ENCODE results near the gene PSMD3.

Gene PSMD3

GRCh38 chr17:40022497-40022896, 41.9 kb downstream of the PSMD3 start:
- Mint-ChIP-seq H3K9me3 (no peaks in the 10 kb centered on the region), H3K4me1 (peaks cover 23% of the 10 kb centered on the region), H3K27ac (no peak overlapping the region), H3K4me3 (no peak overlapping the region), H3K36me3 (peaks cover 8% of the 10 kb centered on the region), H3K27me3 (no peaks in the 10 kb centered on the region)

- H3K36me3 Mint-ChIP-seq = peaks cover 8% of the 10 kb centered on the region
- H3K4me3 Mint-ChIP-seq = no peak overlapping the region
- peaks cover 23% of the 10 kb centered on the region for H3K4me1 Mint-ChIP-seq
- no peaks in the 10 kb centered on the region for H3K27me3 Mint-ChIP-seq
- H3K27ac Mint-ChIP-seq = no peak overlapping the region
- H3K9me3 Mint-ChIP-seq = no peaks in the 10 kb centered on the region
These were observed 42.4 kb downstream of the PSMD3 start for GRCh38 chr17:40022961-40023541.

DNA sequence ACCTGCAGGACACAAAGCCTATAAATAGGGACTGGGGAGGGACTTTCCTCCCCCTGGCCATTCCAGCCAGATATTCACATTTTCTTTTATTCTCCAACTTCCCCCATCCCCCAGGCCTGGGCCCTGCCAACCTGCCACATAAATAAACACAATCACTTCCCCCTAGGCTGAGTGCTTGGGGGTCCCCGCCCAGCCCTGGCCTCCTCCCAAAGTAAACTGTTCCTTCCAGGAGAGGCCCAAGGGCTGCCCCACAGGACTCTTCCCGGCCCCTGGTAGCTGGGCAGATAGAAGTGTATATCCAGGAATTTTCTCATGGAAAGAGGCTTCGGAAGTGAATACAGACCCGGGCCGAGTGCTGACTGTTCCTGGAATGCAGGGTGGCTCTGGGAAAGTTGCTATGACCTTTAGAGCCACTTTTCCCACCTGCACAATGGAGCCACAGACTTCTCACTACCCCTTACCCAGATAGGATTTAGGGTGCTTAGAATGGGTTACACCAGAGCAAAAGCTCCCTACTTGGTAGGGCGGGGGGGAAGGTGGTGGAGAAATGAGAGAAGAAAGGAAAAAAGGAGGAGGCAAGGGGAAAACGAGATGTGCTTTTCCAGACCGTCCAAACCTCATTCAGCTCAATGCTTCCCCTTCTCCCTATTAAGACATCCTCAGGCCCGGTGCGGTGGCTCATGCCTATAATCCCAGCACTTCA, 43.1 kb downstream of the PSMD3 start:
- Mint-ChIP-seq H3K36me3 (peaks cover 8% of the 10 kb centered on the region), H3K27me3 (no peaks in the 10 kb centered on the region), H3K4me3 (no peak overlapping the region), H3K4me1 (peaks cover 23% of the 10 kb centered on the region), H3K27ac (no peak overlapping the region), H3K9me3 (no peaks in the 10 kb centered on the region)

GRCh38 chr17:40024901-40025300, 44.3 kb downstream of the PSMD3 start:
- Mint-ChIP-seq H3K36me3 (peaks cover 8% of the 10 kb centered on the region), H3K27ac (no peak overlapping the region), H3K4me3 (no peak overlapping the region), H3K4me1 (peaks cover 23% of the 10 kb centered on the region), H3K27me3 (no peaks in the 10 kb centered on the region), H3K9me3 (no peaks in the 10 kb centered on the region)

GRCh38 chr17:40025559-40025958, 45.0 kb downstream of the PSMD3 start:
- no peak overlapping the region for H3K27ac Mint-ChIP-seq
- no peaks in the 10 kb centered on the region for H3K9me3 Mint-ChIP-seq
- H3K4me1 Mint-ChIP-seq = peaks cover 23% of the 10 kb centered on the region
- H3K4me3 Mint-ChIP-seq = peak overlapping the region; percentile 26
- no peaks in the 10 kb centered on the region for H3K27me3 Mint-ChIP-seq
- peaks cover 8% of the 10 kb centered on the region for H3K36me3 Mint-ChIP-seq

GRCh38 chr17:40025991-40026815, 45.6 kb downstream of the PSMD3 start:
- Mint-ChIP-seq H3K27me3 (no peaks in the 10 kb centered on the region), H3K4me1 (peaks cover 23% of the 10 kb centered on the region), H3K9me3 (no peaks in the 10 kb centered on the region), H3K27ac (no peak overlapping the region), H3K4me3 (peak overlapping the region; percentile 26), H3K36me3 (peaks cover 7% of the 10 kb centered on the region)

- no peaks in the 10 kb centered on the region for H3K9me3 Mint-ChIP-seq
- no peak overlapping the region for H3K4me3 Mint-ChIP-seq
- H3K27ac Mint-ChIP-seq = no peak overlapping the region
- H3K36me3 Mint-ChIP-seq = peaks cover 7% of the 10 kb centered on the region
- H3K27me3 Mint-ChIP-seq = no peaks in the 10 kb centered on the region
- peaks cover 23% of the 10 kb centered on the region for H3K4me1 Mint-ChIP-seq
These were observed 46.4 kb downstream of the PSMD3 start for GRCh38 chr17:40026816-40027613.

- Mint-ChIP-seq H3K27me3 (no peaks in the 10 kb centered on the region), H3K9me3 (no peaks in the 10 kb centered on the region), H3K27ac (no peak overlapping the region), H3K4me1 (peaks cover 23% of the 10 kb centered on the region), H3K36me3 (peaks cover 7% of the 10 kb centered on the region), H3K4me3 (no peak overlapping the region)
These were observed 47.0 kb downstream of the PSMD3 start for GRCh38 chr17:40027614-40028012.

DNA sequence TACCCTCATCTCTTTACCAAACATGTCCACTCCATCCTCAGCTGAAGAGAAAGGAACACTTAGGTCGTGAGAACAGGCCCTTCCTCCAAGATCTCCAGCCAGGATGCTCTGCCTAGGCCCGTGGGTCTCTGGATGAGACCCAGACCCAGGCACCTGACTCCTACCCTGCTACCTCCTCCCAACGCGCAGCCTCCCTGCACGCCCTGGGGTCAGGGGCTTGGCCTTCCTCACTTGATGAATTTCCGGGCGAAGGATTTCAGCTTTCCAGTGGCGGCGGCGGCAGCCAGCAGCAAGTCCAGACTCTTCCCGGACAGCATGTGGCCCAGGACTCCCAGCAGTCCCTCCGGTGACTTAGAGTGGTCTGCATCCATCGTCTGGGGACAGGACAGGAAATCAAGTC, 48.0 kb downstream of the PSMD3 start:
- no peaks in the 10 kb centered on the region for H3K9me3 Mint-ChIP-seq
- H3K4me1 Mint-ChIP-seq = peaks cover 23% of the 10 kb centered on the region
- H3K4me3 Mint-ChIP-seq = no peak overlapping the region
- H3K27ac Mint-ChIP-seq = no peak overlapping the region
- no peaks in the 10 kb centered on the region for H3K27me3 Mint-ChIP-seq
- H3K36me3 Mint-ChIP-seq = peaks cover 7% of the 10 kb centered on the region

- no peak overlapping the region for H3K4me3 Mint-ChIP-seq
- H3K9me3 Mint-ChIP-seq = no peaks in the 10 kb centered on the region
- peaks cover 6% of the 10 kb centered on the region for H3K4me1 Mint-ChIP-seq
- H3K36me3 Mint-ChIP-seq = peaks cover 1% of the 10 kb centered on the region
- peak overlapping the region; percentile 59 for H3K27ac Mint-ChIP-seq
- no peaks in the 10 kb centered on the region for H3K27me3 Mint-ChIP-seq
These were observed 51.1 kb downstream of the PSMD3 start for GRCh38 chr17:40031706-40032105.

DNA sequence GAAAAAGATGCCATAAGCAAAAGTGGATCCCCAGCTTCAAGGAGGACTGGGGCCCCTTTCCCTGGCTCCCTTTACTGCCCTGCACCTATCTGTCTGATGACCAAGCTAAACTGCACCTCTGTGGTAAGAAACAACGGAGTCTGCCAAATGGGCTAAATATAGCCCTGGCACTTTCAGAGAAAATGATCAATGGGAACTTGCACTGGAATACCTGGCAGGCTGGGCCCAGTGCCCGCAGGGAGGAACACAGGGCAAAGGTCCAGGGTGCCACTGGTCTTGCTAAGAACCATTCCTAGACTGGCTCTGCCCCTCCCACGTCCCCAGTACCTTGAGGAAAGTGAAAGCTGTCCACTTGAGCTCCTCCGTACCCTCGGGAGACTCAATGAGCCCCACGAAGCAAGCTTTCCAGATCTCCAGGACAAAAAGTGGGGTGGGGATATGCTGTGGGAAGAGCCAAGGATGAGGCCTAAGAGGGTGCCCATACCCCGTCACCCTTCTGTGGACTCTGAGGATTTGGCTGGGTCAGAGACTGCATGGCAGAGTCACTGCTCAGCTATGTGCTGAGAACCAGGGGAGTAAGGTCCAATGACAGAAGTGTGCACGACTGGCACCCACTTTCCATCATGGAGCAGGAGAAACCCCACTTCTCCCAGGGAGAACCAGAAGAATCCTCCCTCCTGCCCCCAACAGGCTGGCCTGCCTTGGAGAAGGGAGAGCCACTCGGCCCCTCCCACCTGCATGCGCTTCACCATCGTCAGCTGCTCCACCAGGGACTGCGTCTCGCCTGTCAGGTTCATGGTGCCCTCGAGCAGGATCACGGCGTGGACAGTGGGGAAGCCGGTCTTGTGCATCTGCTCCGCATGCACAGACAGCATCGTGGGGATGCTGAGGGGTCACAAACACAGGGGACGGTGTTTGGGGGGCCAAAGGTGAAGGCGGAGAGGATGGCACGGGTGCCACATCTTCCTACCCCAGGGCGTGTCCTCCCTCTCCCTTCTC, 52.0 kb downstream of the PSMD3 start:
- H3K27me3 Mint-ChIP-seq = no peaks in the 10 kb centered on the region
- H3K36me3 Mint-ChIP-seq = peaks cover 1% of the 10 kb centered on the region
- no peaks in the 10 kb centered on the region for H3K9me3 Mint-ChIP-seq
- no peak overlapping the region for H3K27ac Mint-ChIP-seq
- no peak overlapping the region for H3K4me3 Mint-ChIP-seq
- H3K4me1 Mint-ChIP-seq = no peaks in the 10 kb centered on the region

DNA sequence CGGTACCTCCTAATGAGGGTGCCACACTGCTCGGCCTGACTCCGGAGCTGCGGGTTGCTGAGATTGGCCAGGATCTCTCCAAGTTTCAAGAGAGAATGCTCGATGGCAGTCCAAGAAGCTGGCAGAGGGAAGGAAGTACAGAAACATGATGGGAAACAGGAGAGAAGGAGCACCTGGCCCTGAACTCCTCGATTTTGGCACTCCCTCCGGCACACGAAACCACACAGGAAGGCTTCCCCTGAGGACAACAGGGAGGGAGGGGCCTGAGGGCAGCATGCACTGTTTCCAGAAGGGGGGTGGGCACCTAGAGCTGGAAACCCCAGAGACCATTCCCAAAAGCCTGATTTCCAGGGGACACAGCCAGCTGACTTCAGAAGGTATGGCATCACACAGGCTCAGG, 52.7 kb downstream of the PSMD3 start:
- Mint-ChIP-seq H3K36me3 (peaks cover 1% of the 10 kb centered on the region), H3K9me3 (no peaks in the 10 kb centered on the region), H3K27me3 (no peaks in the 10 kb centered on the region), H3K27ac (no peak overlapping the region), H3K4me1 (no peaks in the 10 kb centered on the region), H3K4me3 (no peak overlapping the region)

DNA sequence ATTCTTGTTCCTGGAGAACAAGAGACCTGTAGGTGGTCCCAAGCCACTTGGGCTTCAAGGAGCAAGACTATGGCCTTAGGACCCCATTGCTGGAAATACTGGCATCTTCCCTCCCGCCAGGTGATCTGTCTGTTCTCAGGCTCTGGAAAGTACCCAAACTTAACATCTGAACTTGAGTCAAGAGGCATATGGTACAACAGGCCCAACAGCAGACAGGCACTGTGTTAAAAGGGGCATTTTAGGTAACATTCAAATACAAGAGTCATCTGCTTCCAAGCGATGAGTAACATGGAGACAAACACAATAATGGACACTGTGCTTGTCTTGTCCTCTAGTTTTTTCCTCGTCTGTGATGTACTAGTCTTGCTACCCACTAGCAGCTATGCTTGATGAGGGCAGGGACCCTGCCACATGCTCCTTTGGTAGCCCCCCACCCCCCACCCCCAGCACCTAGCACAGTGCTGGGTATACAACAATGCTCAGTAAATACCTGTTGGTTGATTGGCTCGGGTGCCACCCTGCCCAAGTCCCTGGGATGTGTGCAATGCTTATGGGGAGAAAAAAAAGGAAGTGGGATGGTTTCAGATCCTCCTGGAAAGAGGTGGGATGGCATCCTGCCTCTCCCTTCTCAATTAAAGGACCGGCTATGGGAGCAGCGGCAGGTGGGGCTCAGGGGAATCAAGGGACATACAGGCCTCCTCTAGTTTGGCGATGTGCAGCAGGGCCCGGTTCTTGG, 54.0 kb downstream of the PSMD3 start:
- H3K9me3 Mint-ChIP-seq = no peaks in the 10 kb centered on the region
- H3K4me3 Mint-ChIP-seq = no peak overlapping the region
- H3K27me3 Mint-ChIP-seq = no peaks in the 10 kb centered on the region
- no peak overlapping the region for H3K27ac Mint-ChIP-seq
- peaks cover 1% of the 10 kb centered on the region for H3K36me3 Mint-ChIP-seq
- H3K4me1 Mint-ChIP-seq = no peaks in the 10 kb centered on the region

- Mint-ChIP-seq H3K27ac (no peak overlapping the region), H3K27me3 (no peaks in the 10 kb centered on the region), H3K4me1 (no peaks in the 10 kb centered on the region), H3K9me3 (no peaks in the 10 kb centered on the region), H3K4me3 (no peak overlapping the region), H3K36me3 (no peaks in the 10 kb centered on the region)
These were observed 54.6 kb downstream of the PSMD3 start for GRCh38 chr17:40035162-40035559.
